ENCODE results near the gene MRPS34.

DNA sequence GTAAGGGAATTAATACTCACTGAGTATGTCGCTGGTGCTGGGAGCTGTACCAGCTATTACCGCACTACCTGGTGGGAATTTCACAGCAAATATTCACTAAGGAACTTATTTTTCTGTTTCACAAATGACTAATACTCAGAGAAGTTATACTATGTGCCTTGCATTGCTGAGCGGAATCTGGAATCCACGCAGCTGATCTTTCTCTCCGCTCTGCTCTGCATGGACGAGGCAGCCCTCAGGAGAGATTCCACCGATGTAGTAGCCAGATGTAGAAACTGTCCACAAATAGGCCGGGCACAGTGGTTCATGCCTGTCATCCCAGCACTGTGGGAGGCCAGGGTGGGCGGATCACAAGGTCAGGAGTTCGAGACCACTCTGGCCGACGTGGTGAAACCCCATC, 18.7 kb downstream of the MRPS34 start:
- TF ChIP-seq CTCF (IDR thresholded peaks at IDR 0.05): no peak
- no peak for TF ChIP-seq POLR2AphosphoS5 (IDR thresholded peaks at IDR 0.05)

Data from gastroesophageal sphincter (tissue), 3 donors.